ENCODE results near the gene PER1.

The PER1 gene

GRCh38 chr17:8158267-8159031, 6.2 kb upstream of the PER1 start:
- DNase-seq (ENCODE audit: low read depth): peak; percentile 68
- no peak overlapping the region for H3K4me3 ChIP-seq (ENCODE audit: low read depth, low read length)
- in situ Hi-C loops (cut with HindIII; ENCODE audit: low sequenced_read_pairs): no loop called here
- TF ChIP-seq, protein P1, sequence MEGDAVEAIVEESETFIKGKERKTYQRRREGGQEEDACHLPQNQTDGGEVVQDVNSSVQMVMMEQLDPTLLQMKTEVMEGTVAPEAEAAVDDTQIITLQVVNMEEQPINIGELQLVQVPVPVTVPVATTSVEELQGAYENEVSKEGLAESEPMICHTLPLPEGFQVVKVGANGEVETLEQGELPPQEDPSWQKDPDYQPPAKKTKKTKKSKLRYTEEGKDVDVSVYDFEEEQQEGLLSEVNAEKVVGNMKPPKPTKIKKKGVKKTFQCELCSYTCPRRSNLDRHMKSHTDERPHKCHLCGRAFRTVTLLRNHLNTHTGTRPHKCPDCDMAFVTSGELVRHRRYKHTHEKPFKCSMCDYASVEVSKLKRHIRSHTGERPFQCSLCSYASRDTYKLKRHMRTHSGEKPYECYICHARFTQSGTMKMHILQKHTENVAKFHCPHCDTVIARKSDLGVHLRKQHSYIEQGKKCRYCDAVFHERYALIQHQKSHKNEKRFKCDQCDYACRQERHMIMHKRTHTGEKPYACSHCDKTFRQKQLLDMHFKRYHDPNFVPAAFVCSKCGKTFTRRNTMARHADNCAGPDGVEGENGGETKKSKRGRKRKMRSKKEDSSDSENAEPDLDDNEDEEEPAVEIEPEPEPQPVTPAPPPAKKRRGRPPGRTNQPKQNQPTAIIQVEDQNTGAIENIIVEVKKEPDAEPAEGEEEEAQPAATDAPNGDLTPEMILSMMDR (IDR thresholded peaks at IDR 0.05; ENCODE audit: low read depth, low read length, missing control alignments): peak; percentile 87

DNA sequence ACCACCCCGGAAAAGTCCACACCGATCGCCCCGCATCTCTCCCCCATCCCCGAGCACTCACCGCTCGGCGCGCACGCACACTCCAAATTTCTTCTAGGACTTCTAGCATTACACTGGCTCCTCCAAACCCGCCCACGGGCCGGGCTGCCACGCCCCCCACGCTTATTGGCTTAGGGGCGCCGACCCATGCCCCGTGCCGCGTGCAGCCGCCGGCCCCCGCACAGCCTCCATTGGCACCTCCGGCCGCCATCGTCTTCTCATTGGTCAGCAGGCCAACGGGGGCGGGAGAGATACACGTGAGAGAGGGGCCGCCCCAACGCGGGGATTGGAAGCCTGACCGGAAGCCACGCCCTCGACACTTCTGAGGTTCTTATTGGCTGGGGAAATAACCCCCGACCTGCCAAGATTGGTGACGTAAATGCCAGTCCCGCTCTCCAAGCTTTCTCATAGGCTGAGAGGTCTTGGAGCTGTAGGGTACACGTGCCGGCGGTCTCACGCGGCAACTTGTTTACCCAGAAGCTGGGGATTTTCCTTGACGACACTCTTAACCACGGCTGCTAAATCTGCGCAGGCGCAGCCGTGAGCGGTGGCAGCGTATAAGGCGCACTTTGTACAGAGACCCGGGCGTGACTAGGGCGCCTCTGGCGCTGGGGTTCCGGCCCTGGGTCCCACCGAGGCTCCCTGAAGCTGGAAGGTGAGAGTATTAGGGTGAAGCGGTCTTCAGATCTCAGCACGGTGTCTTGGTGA, 4.2 kb upstream of the PER1 start:
- in situ Hi-C loops (cut with HindIII; ENCODE audit: low sequenced_read_pairs): no loop called here
- TF ChIP-seq, protein P1 (IDR thresholded peaks at IDR 0.05; ENCODE audit: low read depth, low read length, missing control alignments): no peak

DNA sequence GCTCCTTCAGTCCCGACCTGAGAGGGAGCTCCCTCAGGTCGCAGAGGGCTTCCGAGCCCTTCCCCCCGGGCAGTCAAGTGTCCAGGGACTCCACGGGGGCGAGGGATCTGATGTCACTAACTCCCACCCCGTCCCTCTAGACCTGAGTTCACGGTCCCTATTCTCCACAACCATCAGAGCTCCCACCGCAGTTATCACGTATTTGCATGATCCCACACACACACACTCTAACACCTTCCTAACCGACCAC, 3.7 kb upstream of the PER1 start:
- peak overlapping the region; percentile 70 for H3K4me3 ChIP-seq (ENCODE audit: low read depth, low read length)
- in situ Hi-C loops (cut with HindIII; ENCODE audit: low sequenced_read_pairs): no loop called here
- TF ChIP-seq, protein P1 (IDR thresholded peaks at IDR 0.05; ENCODE audit: low read depth, low read length, missing control alignments): no peak
- no peak for DNase-seq (ENCODE audit: low read depth)

More for the DNA sequence above, 4.2 kb upstream of the PER1 start:
- H3K4me3 ChIP-seq (ENCODE audit: low read depth, low read length): peak overlapping the region; percentile 70
- DNase-seq (ENCODE audit: low read depth): peak; percentile 100

GRCh38 chr17:8155231-8155995, 3.2 kb upstream of the PER1 start:
- TF ChIP-seq, protein P1 (IDR thresholded peaks at IDR 0.05; ENCODE audit: low read depth, low read length, missing control alignments): no peak
- peak overlapping the region; percentile 70 for H3K4me3 ChIP-seq (ENCODE audit: low read depth, low read length)
- DNase-seq (ENCODE audit: low read depth): no peak
- in situ Hi-C loops (cut with HindIII; ENCODE audit: low sequenced_read_pairs): no loop called here

GRCh38 chr17:8154608-8155155, 2.5 kb upstream of the PER1 start:
- DNase-seq (ENCODE audit: low read depth): no peak
- peak overlapping the region; percentile 70 for H3K4me3 ChIP-seq (ENCODE audit: low read depth, low read length)
- TF ChIP-seq, protein P1 (IDR thresholded peaks at IDR 0.05; ENCODE audit: low read depth, low read length, missing control alignments): no peak
- in situ Hi-C loops (cut with HindIII; ENCODE audit: low sequenced_read_pairs): loop anchor here (5.0 kb wide), 1 partner anchor 42 kb away; no protein-coding TSS in a partner anchor

DNA sequence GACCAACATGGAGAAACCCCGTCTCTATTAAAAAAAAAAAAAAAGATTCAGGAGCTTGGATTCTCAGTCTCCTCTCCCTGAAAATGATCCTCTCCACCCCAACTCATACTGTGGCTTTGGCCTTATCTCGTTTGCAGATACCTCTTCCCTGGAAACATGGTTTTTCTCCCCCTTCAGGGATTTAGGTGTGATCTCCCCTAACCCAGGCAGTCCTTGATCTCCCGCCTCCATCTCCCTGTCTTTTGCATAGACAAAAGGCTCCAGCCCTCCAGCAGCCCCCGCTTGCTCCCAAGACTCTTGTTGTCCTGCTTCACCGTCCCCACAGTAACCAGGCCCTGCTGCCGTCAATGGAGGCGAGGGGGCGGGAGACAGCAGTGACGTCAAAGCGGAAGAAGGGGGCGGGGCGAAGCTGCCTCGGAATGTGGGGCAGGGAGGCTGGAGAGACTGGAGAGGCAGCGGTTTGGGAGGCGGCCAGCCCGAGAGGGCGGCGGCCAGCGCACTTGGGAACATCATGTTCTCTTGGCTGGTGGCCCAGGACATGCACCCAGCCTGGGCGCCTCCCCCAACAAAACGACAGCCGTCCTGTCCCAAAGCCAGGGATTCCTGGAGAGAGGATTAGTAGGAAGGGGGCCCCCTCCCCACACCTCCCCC, 1.9 kb upstream of the PER1 start:
- H3K4me3 ChIP-seq (ENCODE audit: low read depth, low read length): peak overlapping the region; percentile 70
- TF ChIP-seq, protein P1 (IDR thresholded peaks at IDR 0.05; ENCODE audit: low read depth, low read length, missing control alignments): no peak
- in situ Hi-C loops (cut with HindIII; ENCODE audit: low sequenced_read_pairs): loop anchor here (5.0 kb wide), 1 partner anchor 42 kb away; no protein-coding TSS in a partner anchor
- peak; percentile 98 for DNase-seq (ENCODE audit: low read depth)
